Cardiac septum (tissue), 1 donor: ENCODE data around the gene TRPC4AP. TPM values are rescaled to one million over a fixed set of nuclear protein-coding genes. Genes with fewer than 3 reads are reported as not detected.
"Not testable (repeated sequence)": the region's sequence is repeated elsewhere in the genome, so short reads cannot be mapped to it uniquely, and the experiment has no call there.

Experiments
- DNase-seq: peaks from one replicate; pipeline ENCODE4 v3.0.0-alpha.2; 2020; ENCODE audit warnings: low spot score
- intact Hi-C: fragments of 100-400 bp; cut with DNase I; formaldehyde crosslinking; loops from one replicate; pipeline ENCODE4 v1.14.0; 2022
- total RNA-seq: library from RNA; stranded (reverse); fragmentation: NEBNext Ultra II Directional; extraction: Animal tissue kit (Norgen Biotek cat#: 25700); gene quantifications from one replicate; pipeline ENCODE4 v1.2.1, GENCODE V29; 2021
- donor health status: DM: no; HTN: no; CAD: no.

Gene TRPC4AP
- total RNA-seq, 1 donor from 2014 or later, result 34.9 TPM

DNA sequence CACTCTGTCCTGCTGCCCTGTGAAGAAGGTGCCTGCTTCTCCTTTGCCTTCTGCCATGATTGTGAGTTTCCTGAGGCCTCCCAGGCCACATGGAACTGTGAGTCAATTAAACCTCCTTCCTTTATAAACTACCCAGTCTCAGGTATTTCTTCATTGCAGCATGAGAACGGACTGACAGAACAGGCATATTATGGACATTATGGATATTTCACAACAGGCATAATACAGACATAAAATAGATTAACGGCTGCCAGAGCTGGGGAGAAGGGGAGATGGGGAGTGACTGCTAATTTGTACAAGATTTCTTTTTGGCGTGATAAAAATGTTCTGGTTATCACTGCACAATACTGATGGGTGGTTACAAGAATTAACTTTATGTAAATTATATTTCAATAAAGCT lies 29.4 kb downstream of the TRPC4AP start:
- no peak for DNase-seq
- intact Hi-C loops, result no loop called here

GRCh38 chr20:35062478-35062877 lies 30.1 kb downstream of the TRPC4AP start:
- no peak for DNase-seq
- intact Hi-C loops, result no loop called here

GRCh38 chr20:35060168-35060567 lies 32.4 kb downstream of the TRPC4AP start:
- no peak for DNase-seq
- intact Hi-C loops, result no loop called here

DNA sequence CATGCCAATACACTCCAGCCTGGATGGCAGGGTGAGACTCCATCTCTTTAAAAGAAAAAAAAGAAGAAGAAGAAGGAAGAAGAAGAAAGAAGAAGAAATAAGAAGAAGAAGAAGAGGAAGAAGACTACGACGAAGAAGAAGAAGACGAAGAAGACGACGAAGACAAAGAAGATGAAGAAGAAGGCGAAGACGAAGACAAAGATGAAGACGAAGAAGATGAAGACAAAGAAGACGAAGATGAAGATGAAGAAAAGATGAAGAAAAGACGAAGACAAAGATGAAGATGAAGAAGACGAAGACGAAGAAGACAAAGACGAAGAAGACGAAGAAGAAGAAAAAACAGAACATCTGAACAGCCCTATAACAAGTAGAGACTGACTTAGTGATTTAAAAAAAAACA lies 33.0 kb downstream of the TRPC4AP start:
- intact Hi-C loops, result no loop called here
- DNase-seq, result no peak

GRCh38 chr20:35059110-35059509 lies 33.5 kb downstream of the TRPC4AP start:
- intact Hi-C loops, result no loop called here
- DNase-seq, result no peak

- intact Hi-C loops, result no loop called here
- no peak for DNase-seq
Observed at GRCh38 chr20:35055445-35056276, 36.9 kb downstream of the TRPC4AP start.

DNA sequence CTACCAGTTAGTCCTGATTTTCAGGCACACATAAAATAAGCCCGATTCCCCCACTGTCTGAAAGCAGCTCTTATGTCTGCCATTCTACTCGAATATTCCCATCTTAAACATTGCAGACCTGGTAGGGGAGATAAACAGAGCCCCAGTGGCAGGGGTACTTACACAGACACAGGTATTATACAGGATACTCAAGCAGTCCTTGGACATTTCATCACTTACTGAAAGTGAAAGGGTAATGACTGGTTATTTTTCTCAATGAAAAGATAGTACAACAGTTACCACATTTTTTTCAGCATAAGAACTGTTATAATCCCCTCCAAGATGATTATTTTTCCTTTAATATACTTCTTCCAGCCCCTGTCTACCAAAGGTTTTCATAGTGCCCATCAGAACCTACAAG lies 37.8 kb downstream of the TRPC4AP start:
- intact Hi-C loops, result no loop called here

GRCh38 chr20:35052616-35053015 lies 40.0 kb downstream of the TRPC4AP start:
- DNase-seq, intact Hi-C loops: not testable (repeated sequence)

More for the DNA sequence above, 37.8 kb downstream of the TRPC4AP start:
- no peak for DNase-seq

GRCh38 chr20:35049776-35050352 lies 42.7 kb downstream of the TRPC4AP start:
- DNase-seq, result no peak
- intact Hi-C loops, result no loop called here

DNA sequence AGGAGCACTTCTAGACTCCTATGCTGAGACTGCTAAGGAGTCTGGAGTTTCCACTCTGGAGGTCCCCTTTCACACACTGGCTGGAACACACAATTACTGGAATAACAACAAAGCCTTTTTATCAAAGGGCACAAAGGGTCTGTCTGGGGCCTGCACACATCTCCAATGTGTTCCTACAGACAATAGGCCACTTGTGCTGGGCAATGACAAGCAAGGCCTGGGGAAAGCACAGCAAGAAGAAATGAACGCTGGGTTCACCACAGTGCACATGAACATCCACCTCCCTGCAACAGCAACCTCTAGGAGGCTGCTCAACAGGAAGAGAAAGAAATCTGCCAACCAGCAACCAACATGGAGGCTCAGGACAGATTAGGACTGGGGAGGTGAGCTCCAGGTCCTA lies 43.9 kb downstream of the TRPC4AP start:
- DNase-seq, result no peak
- intact Hi-C loops, result no loop called here

GRCh38 chr20:35042268-35042667 lies 50.3 kb downstream of the TRPC4AP start:
- intact Hi-C loops, result no loop called here
- no peak for DNase-seq

DNA sequence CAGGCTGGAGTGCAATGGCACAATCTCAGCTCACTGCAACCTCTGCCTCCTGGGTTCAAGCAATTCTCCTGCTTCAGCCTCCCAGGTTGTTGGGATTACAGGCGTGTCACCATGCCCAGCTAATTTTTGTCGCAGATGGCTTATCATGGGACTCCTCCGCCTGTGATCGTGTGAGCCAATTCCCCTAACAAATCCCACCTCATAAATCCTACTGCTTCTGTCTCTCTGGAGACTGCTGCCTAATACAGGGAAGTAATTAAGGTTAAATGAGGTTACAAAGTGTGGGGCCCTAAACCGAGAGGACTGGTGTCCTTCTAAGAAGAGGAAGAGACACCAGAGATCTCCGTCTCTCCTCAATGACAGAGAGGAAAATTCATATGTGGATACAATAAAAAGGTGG lies 52.0 kb downstream of the TRPC4AP start:
- intact Hi-C loops, result no loop called here
- no peak for DNase-seq

DNA sequence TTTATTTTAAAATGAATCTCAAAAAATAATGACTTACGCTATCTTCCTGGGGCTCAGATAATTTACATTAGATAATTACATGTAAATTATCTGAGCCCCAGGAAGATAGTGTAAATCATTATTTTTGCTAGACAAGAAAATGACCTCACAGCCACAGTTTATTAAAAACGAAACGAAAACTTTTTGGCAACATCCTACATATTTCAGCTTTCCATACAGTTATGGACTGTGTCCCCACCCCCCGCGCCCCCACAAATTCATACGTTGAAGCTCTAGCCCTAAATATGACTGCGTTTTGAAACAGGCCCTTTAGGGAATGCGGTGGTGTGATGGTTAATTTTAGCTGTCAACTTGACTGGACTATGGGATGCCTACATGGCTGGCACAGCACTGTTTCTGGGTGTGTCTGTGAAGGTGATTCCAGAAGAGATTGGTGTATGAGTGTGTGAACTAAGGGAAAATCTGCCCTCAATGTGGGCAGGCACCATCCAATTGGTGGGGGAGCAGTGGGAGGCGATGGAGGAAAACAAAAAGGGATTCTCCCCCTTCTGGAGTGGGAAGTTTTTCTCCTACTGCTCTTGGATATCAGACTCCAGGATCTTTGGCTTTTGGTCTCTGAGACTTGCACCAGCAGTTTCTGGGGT lies 52.6 kb downstream of the TRPC4AP start:
- intact Hi-C loops, result no loop called here
- DNase-seq, result no peak

GRCh38 chr20:35039146-35039545 lies 53.5 kb downstream of the TRPC4AP start:
- intact Hi-C loops, result no loop called here
- DNase-seq, result no peak

DNA sequence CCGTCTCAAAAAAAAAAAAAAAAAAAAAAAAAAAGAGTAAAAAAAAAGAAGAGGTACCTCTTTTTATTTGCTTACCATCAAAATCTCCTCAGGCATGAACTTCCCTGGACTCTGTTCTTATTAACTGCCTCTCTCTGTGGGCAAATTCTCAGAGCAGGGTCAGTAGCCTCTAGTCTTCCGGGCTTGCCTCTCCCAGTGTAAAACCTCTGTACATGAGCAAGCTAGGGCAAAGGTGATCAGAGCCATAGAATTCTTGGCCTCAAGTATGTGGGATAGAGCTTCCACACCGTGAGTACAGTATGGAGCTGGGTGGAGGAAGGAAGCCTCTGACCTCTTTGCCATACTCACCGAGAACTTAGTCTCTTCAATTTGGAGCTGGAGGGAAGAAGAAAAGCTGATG lies 58.5 kb downstream of the TRPC4AP start:
- intact Hi-C loops, result no loop called here
- DNase-seq, result no peak

- intact Hi-C loops, result no loop called here
- DNase-seq, result no peak
Observed at GRCh38 chr20:35030136-35030535, 62.5 kb downstream of the TRPC4AP start.

DNA sequence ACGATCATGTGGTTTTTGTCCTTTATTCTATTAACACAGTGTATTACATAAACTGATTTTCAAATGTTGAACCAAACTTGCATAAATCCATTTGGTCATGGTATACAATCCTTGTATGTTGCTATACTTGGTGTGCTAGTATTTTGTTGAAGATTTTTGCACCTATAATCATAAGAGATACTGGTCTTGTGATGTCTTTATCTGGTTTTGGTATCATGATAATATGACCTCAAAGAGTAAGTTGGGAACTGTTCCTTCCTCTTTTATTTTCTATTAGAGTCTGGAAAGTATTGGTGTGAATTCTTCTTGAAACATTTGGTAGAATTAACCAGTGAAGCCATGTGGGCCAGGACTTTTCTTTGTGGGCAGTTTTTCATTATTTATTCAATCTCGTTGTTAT lies 65.3 kb downstream of the TRPC4AP start:
- DNase-seq, result no peak
- intact Hi-C loops, result no loop called here

DNA sequence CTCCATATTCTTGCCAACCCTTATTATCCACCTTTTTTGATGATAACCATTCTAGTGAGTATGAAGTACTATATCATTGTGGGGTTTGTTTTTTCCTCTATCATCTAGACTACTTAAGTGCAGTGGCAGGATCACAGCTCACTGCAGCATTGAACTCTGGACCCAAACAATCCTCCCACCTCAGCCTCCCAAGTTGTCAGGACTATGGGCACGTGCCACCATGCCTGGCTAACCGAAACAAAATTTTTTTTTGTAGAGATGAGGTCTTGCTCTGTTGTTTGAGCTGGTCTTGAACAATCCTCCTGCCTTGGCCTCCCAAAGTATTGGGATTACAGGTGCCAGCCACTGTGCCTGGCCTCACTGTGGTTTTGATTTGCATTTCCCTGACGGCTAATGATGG lies 67.5 kb downstream of the TRPC4AP start:
- DNase-seq, result no peak
- intact Hi-C loops, result no loop called here

DNA sequence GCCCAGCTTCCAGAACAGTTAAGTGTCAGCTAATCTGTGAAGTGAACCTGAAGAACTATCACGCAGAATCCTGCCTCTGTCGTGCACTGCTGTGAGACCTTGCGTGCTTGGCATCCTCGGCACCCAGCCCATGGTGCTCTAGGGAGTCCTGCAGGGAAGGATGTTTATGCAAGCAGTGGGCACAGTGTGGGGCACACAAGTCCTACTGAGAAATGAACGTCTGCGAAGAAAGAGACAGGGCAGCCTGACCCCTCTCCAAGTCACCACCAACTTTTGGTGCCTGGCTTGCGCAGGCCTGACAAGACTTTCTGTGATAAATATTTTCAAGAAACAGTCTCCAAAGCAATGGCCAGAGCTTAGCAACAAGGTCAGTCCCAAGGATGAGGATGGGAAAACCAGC lies 69.0 kb downstream of the TRPC4AP start:
- intact Hi-C loops, result no loop called here
- no peak for DNase-seq

- intact Hi-C loops, result no loop called here
- no peak for DNase-seq
Observed at GRCh38 chr20:35021831-35022230, 70.8 kb downstream of the TRPC4AP start.

GRCh38 chr20:35021063-35021462 lies 71.5 kb downstream of the TRPC4AP start:
- no peak for DNase-seq
- intact Hi-C loops, result no loop called here
